Measurements from ENCODE around the gene DPP7.

- TF ChIP-seq, protein P1, sequence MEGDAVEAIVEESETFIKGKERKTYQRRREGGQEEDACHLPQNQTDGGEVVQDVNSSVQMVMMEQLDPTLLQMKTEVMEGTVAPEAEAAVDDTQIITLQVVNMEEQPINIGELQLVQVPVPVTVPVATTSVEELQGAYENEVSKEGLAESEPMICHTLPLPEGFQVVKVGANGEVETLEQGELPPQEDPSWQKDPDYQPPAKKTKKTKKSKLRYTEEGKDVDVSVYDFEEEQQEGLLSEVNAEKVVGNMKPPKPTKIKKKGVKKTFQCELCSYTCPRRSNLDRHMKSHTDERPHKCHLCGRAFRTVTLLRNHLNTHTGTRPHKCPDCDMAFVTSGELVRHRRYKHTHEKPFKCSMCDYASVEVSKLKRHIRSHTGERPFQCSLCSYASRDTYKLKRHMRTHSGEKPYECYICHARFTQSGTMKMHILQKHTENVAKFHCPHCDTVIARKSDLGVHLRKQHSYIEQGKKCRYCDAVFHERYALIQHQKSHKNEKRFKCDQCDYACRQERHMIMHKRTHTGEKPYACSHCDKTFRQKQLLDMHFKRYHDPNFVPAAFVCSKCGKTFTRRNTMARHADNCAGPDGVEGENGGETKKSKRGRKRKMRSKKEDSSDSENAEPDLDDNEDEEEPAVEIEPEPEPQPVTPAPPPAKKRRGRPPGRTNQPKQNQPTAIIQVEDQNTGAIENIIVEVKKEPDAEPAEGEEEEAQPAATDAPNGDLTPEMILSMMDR (IDR thresholded peaks at IDR 0.05), result no peak
- TF ChIP-seq POLR2A (IDR thresholded peaks at IDR 0.05), result no peak
Observed at GRCh38 chr9:137069508-137070091, 44.9 kb downstream of the DPP7 start.

Measured in lower leg skin (tissue), 3 donors.